Measurements from ENCODE around the gene HMX1.

- TF ChIP-seq RAD21 (IDR thresholded peaks at IDR 0.05; ENCODE audit: insufficient read depth, low read depth, low read length) (no peak), ZBTB33 (IDR thresholded peaks at IDR 0.05) (no peak), CHD4 (IDR thresholded peaks at IDR 0.05) (no peak)
These were observed 34.4 kb upstream of the HMX1 start for GRCh38 chr4:8905773-8906667.
